Testis (tissue), 2 donors: ENCODE measurements around the gene PPP2R2C.

Experiments
- POLR2A ChIP-seq: fragments of 450-650 bp; IDR thresholded peaks from one replicate; pipeline ENCODE4 v1.6.1; 2017; ENCODE audit warnings: antibody characterized with exemption, mild to moderate bottlenecking, moderate library complexity
- TF ChIP-seq, protein P1 (sequence below), 3 experiments: fragments of 450-650 bp in 2 of 3; fragments of 200-600 bp in 1 of 3; sonication (generic) in 1 of 3; IDR thresholded peaks; one replicate each; pipeline ENCODE4 v1.5.1; 2016 to 2019; ENCODE audit warnings: antibody characterized with exemption in 3 of 3, mild to moderate bottlenecking in 2 of 3, moderate library complexity in 1 of 3

- TF ChIP-seq, protein P1, sequence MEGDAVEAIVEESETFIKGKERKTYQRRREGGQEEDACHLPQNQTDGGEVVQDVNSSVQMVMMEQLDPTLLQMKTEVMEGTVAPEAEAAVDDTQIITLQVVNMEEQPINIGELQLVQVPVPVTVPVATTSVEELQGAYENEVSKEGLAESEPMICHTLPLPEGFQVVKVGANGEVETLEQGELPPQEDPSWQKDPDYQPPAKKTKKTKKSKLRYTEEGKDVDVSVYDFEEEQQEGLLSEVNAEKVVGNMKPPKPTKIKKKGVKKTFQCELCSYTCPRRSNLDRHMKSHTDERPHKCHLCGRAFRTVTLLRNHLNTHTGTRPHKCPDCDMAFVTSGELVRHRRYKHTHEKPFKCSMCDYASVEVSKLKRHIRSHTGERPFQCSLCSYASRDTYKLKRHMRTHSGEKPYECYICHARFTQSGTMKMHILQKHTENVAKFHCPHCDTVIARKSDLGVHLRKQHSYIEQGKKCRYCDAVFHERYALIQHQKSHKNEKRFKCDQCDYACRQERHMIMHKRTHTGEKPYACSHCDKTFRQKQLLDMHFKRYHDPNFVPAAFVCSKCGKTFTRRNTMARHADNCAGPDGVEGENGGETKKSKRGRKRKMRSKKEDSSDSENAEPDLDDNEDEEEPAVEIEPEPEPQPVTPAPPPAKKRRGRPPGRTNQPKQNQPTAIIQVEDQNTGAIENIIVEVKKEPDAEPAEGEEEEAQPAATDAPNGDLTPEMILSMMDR (IDR thresholded peaks at IDR 0.05), result no peak
- no peak for TF ChIP-seq POLR2A
These were observed 104.3 kb downstream of the PPP2R2C start for GRCh38 chr4:6368096-6368495.
